Stimulated activated CD8-positive, alpha-beta memory T cell treated with anti-CD3 and anti-CD28 coated beads, Interleukin-4, amount 100 ng/mL, for 1 hour (primary cell): Measurements from ENCODE around the gene STK25.
A peak's percentile ranks its signal among the peaks of the same experiment; 100 is the strongest.

Source experiments
- DNase-seq, 2 donors: peaks; one replicate each; pipeline ENCODE4 v3.0.0-alpha.2; 2020; ENCODE audit warnings: low read depth in 2 of 2, low spot score in 1 of 2

Gene STK25

DNA sequence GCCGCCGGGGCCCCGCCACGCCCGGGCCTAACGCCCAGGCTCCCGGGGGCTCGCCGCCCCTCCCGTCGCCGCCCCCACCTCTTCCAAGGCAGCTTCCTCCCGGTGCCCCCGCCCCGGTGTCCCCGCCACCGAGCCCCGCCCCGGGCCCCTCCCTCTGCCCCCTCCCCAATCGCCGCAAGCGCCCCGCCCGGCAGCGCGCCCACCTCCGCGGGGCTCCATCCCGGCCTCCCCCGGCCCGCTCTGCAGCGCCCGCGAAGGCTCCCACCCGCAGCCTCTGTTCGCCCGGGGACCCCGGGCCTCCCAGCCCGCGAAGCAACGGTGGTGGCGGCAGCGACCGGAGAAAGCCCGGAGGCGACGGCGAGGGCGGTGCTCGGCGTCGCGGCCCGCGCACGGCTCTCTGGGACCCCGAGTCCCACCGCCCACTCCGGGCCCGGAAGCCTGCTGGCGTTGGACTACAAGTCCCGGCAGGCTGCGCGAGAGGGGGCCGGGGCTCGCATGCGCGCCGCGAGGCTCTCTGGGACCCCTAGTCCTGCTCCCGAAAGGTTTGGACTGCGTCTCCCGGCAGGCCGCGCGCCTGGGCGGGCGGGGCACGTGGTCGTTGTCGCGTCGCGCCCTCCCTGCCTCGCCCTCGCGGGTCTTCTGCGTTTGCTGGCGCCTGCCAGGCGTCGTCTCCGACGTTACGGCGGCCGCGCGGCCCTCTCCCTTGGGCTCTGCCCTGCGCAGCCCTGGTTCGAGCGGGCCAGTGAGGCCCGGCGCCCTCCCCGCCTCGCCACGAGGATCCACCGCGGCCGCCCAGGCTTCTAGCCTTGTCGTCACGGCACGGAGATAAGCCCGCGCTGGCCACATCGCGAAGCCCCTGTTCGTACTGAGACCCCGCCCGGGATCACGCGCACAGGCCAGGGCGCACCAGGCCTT, at the start of gene STK25:
TSS of gene STK25 (minus strand) at position 345 of the 915 bp plus-strand sequence. CDS start 549 bp downstream, outside the sequence.
- peak; percentile 90 to 96 for DNase-seq

DNA sequence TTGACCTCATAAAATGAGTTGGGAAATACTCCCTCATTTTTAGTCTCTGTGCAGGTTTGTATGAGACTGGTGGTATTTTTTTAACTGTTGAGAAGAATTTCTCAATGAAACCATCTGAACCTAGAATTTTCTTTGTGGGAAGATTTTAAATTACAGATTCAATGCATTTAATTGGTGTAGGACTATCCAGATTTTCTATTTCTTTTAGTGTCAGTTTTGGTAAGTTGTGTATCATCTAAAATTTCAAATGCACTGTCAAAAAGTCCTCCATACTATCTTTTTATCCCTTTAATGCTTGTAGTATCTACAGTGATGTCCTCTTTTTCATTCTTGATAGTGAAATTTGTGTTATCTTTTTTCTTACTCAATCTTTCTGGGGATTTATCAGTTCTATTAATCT, 48.4 kb upstream of the STK25 start:
- no peak for DNase-seq

DNA sequence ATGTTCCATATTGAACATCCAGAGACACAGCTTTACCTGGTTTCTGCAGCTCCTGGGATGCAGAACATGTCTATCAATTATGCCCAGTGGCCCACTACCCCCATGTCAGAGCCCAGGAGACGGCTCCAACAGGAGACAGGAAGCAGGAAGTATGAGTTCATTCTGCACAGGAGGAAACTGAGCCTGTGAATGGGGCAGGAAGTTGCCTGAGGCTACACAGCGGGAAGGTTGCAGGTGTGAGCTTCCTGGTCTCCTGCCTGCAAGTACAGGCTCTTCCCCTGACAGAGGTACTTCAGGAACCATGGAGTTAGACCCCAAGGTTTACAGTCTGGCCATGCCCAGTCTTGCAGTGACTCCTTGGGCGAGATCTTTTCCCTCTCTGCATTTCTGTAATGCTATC, 47.3 kb upstream of the STK25 start:
- no peak for DNase-seq

DNA sequence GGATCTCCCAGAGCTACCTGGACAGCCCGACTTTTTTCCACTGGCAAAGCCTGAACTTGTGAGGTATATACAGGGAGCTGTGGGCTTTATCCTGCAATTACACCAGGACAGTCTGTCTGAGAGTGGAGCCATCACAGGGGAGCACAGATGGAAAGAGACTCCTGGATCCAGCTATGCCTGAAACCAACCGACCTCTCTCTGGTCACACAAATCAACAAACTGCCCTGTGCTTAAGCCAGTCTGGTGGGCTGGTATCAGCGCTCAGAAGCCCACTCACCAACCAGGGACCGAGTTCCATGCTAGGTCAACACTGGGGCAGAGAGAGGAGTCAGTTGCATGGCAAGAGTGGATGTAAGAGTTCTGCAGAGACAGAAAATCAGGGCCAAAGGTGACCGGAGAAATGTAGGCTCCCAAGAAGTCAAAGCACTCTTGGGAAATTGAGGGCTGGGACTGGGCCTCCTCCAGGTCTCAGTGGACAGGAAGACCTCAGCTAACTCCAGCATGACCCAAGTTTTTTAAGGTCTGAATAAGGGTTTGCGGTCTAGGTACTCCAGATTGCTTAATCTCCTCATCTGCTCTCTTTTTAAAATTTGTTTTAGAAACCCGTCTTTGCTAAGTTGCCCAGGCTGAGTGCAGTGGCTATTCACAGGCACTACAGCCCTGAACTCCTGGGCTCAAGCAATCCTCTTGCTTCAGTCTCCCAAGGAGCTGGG, 46.4 kb upstream of the STK25 start:
- DNase-seq = no peak

DNA sequence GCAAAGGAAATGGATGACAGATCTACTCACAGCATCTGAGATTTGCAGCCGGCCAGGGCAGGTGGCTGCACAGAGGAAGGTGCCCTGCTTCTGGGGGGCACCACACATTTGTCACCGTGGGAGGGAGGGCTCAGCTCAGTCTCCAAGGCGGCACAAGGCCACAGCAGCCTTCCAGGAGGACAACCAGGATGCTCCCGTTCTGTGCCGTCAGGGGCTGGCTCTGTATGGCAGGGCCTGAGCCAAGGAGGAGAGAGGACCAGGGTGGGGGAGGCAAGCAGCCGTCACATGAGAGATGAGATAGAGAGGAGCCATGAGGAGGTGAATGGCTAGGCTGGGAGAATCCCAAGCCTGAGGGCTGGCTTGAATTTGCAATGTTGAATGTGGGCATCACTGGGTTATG, 45.6 kb upstream of the STK25 start:
- no peak for DNase-seq

DNA sequence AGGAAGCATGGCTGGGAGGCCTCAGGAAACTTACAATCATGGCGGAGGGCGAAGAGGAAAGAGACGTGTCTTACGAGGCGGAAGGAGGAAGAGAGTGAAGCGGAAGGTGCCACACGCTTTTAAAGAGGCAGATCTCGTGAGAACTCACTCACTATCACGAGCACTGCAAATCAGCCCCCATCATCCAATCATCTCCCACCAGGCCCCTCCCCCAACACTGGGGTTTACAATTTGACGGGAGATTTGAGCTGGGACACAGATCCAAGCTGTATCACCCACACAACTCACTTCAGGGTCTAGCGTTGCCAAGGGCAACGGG, 45.1 kb upstream of the STK25 start:
- DNase-seq = no peak

DNA sequence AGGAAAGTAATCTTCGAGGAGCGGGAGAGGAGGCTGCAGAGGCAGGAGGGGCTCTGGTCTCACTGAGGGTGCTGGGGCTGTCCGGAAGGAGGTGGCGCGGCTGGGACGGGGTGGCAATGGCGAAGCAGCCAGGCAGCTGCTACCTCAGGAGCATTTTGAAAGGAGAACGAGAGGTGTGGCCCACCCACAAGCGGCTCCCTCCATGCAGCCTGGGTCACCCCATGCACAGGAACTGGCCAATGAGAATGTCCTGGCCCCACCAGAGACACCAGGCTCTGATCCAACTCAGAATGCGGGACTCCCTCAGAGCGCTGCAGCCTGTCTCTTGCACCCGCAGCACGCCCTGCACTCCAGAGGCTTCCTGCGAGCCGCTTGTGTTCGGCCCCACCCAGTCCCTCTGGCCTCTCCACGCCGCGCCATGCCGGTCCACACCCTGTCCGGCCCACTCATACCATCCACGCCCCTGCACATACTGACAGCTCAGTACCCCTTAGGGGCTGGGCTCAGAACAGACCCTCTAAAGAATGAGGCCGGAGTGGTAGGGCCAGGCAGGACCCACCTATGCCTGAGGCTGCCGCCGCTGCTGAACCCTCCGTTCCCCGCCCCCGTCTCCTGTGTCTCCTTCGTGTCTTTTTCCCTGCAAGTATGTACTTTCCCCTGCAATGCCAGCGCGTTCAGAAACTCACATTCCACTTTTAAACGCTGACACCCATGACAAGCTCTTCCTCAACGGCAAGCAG, 43.8 kb upstream of the STK25 start:
- DNase-seq = no peak

DNA sequence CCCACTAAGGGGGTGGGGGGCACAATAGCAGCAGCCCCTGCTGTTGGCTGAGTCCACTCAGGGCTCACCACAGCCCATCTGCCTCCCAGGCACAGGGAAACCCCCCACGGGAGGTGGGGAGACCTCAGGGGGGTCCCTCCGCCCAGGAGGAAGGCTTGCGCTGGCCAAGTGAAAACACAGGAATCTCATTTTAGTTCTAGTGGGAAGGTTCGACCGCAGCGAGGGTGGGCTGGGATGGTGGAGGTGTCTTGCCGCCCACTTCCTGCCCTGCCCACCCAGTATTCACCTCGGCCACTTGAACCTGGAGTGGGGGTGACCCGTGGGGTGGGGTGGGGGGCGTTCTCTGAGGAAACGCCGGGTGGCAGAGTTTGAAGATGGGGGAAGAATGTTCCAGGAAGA, 43.2 kb upstream of the STK25 start:
- DNase-seq = no peak

DNA sequence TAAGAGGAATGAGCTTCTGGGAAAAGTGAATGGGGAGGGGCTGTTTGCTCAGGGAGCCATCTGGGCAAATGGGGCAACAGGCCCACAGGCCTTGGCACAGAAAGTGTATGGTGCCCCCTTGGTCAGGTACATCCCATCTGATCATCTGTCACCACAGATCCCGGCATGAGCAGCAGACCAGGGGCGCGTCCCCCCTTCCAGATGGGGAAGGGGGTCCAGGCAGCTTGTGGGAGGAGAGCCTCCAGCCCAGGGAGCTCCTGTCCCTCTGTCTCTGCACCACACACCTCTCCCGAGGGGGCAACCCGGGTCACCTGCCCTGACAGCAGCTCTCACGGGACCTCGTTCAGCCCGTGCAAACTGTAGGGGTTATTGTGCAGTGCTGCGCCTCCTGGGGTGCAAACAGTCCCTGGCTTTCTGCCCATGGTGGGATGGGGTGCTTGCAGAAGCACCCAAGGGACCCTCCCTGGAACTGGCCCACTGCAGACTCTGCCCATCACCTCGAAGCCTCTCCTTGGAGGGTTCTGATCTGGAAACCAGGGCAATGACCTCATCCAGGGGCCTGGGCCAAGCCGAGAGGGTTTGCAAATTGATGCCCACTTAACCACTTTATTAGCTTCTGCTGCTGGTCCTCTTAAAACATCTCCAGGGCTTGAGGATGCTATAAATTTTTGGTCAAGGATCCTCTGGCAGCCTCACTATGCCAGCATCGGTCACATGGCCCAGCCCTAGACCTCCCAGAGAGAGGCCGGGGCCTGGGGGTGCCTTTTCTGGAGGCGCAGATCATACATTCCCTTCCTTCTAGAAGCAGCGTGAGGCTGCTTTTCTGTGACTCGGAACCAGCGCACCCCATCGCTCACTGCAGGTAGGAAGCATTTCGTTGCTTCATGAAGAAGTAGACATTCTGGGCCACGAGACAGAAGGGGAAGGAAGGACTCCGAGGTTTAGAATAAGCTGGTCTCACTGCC, 42.5 kb upstream of the STK25 start:
- no peak for DNase-seq

DNA sequence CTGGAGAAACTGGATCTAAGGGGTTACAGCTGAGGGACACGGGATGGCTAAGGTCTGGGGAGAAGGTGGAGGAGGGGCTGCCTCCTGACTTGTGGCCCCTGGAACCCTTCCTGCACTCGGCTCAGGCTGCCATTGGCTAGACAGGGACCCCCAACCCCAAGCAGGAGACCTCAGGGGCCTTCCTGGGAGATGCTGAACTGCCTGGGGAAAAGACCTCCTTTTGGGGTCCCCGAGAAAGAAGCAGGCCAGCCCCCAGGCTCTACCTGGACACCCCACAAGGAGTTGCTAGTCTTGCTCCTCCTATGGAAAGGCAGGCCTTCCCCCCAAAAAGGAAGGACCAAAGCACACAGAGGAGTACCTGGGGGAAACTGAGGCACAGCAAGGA, 40.1 kb upstream of the STK25 start:
- DNase-seq = no peak

DNA sequence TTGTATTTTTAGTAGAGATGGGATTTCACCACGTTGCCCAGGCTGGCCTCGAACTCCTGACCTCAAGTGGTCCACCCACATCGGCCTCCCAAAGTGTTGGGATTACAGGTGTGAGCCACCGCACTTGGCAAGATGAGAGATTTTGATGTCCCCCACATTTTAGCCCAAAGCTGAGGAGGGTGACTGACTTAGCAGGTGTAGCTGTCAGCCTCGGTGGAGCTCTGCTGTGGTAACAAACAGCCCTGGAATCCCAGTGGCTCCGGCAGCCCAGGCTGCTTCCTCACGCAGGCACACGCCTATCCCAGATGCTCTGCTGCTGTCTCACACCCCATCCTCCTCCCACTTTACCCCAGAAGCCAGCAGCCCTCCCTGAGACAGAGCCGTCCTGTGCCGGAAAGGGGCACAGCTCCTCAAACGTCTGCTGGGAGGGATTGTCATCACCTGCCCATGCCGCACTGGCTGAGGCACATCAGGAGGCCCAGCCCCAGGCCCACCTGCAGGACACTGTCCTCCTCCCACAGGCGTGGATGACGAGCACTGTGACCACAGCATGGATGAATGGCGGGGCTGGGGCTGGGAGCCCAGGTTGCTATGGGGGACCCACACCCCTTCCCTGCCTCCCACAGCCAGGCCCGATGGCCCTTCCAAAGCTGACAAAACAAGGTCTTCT, 39.5 kb upstream of the STK25 start:
- DNase-seq = no peak

DNA sequence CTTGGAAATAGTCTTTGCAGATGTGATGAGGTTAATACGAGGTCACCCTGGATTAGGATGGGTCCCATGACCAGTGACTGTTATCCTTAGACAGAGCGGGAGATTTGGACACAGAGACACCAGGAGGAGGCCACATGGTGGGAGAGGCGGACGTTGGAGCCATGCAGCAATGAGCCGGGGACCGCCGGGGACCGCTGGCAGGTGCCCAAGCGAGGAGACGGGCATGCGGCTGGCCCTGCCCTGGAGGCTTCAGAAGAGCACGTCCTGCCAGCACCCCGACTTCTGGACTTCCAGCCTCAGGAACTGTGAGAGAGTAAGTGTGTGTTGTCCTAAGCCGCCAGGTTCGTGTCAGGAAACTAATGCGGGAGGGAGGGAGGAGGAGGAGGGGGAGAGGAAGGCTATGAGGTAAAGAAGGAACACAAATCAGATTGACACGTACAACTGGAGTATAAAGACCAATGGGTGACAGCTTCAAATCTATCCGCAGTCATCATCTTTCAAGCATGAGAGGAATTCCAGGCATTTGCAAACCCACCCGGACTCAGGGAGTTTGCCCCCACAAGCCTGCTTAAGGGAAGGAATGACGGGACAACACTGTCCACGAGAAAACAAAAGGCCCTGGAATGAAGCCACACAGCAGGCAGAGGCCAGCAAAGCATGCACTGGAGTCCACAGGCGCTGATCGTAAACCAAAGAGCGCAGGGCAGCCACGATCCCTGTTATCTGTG, 38.6 kb upstream of the STK25 start:
- DNase-seq = no peak

DNA sequence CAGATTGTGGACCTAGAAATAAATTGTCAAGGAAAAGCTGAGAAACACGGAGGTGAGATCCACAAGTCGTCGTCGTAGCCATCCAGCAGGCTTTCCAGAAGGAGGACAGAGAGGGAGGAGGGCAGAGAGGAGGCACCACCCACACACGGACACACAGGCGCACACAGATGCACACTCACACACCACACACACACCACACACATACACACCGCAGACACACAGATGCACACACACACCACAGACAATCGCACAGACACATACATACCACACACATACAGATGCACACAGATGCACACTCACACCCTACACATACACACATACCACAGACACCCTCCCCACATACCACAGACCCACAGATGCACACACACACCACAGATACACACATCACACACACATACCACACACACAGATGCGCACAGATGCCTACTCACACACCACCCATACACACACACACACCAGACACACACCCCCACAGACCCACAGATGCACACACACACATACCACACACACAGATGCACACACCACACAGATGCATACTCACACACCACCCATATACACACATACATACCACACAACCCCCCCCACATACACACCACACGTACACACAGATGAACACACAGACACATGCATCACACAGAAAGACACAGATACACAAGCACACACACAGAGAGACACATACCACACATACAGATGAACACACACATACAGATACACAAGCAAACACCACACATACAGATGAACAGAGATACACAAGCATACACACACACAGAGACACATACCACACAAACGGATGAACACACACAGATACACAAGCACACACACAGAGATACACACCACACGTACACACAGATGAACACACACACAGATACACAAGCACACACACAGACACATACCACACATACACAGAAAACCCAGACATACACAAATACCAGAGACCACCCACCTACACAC, 37.4 kb upstream of the STK25 start:
- no peak for DNase-seq

DNA sequence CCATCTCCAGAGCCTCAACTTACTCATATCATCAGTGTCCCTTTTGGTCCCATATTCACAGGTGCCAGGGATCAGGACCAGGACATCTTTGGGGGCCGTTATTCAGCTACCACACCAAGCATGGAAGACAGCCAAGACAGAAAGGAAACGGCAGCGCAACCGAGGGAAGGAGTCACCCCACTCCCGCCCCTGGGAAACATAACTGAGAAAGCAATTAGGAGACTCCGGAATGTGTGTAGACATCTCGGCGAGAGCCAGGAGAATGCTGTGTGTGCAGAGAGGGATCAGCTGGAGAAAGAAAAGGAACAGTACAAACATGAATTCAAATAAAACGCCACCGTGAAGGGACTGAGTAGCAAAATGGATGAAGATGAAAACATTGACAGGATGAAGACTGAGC, 36.7 kb upstream of the STK25 start:
- no peak for DNase-seq

DNA sequence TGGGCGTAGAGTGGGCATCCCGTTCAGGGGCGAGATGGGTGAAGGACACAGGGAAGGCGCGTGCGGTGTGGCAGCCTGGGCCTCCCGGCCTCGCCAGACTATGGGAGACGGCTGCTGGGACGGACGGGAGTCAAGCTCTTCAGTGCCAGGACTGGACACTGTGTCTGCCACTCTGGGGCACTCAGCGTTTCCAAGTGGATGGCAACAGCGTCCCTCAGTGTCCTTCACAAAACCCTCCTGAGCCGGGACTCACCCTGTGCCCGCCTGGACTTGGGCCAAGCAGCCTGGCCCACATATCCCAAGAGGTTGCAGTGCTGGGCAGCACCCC, 33.9 kb upstream of the STK25 start:
- no peak for DNase-seq

DNA sequence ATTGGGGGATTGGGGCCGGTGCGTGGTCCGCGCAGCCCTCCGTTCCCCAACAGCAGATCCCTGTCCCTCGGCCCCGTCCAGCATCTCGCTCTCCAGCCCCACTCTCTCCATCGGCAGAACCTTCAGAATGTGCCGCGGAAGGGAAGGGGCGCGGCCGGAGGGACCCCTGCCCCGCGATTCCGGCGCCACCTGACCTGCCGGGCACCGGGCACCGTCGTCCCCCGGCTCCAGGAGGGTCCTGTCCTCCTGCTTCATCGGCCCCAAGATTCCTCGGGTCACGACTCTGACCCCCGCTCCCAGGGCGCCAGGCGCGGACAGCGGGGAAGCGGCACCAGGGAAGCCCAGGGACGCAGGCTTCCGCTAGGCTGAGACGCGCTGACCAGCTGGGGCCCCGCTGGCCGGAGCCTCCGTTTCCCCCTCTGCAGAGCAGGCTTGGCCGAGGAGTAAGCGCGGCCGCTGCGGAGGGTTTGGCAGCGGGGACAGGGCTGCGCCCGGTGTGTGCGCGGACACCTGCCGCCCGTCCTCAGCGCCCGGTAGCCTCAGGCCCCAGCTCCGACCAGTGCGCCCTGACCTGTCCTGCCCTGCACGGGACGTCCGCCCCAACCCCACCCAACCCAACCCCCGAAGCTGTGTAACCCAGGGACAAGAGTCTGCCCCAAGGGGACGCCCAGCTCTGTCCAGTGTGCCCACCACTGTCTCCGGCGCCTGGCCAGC, 33.3 kb upstream of the STK25 start:
- no peak for DNase-seq

DNA sequence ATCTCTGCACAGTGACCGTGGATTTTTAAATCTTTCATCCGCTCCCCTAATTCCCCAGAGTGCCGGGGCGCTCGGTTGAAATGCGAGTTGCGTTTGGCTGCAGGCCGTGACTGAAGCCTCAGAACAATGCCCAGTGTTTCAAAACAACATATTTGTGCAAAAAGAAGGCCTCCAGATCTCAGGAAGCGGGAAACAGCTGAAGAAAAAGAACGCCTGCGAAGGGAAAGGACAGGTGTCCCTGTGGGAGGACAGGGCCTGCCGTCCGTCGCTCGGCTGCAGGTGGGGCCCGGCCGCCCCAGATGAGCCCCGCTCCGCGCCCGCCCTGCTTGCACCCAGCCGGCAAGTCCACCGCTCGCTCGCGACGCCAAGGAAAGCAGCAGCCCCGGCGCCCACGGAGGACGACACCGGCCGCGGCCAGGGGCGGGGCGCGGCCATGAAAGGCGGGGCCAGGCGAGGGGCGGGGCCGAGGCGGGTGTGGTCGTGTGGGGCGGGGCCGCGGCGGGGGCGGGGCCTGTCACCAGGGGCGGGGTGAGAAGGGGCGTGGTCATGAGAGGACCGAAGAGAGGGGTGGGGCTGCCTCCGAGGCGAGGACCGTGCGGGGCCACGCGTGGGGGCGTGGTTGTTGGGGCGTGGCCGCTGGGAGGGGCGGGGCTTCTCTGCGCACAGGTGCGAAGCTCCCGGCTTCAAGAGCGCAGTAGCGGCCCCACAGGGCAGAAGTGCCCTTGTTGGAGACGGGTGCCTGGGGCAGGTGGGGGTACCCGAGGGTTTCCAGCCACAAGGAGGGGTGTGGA, 32.6 kb upstream of the STK25 start:
- peak; percentile 16 to 37 for DNase-seq
